ENCODE results near the gene EIF4H. TPM values are rescaled to one million over a fixed set of nuclear protein-coding genes. Genes with fewer than 3 reads are reported as not detected.

EIF4H gene
- total and polyA plus RNA-seq, 12 donors, result 76.2 to 239 (median 191) TPM

GRCh38 chr7:74182453-74183090 is 8.4 kb downstream of the EIF4H start:
- ATAC-seq, result peak in 1 of 8 donors; percentile 25
- 70 to 73% methylated on average over 6 of the region's 6 CpGs for WGBS, 2 donors
- H3K27me3 ChIP-seq, result no peaks in the 10 kb centered on the region
- H3K36me3 ChIP-seq, result peaks cover 0 to 59% (median 0%) of the 10 kb centered on the region in 9 donors
- DNase-seq, result no peak
- H3K4me3 ChIP-seq, result no peak overlapping the region
- no peak for TF ChIP-seq CTCF (IDR thresholded peaks at IDR 0.05)
- intact Hi-C loops (cut with DNase I), result loop anchor here in 2 of 10 donors (5.0 to 10.0 kb wide), 2 partner anchors 95 to 318 kb away; partner anchors contain the start of gene TMEM270 (in 1 of the 2)
- peak overlapping the region in 3 of 10 donors; percentile 16 to 30 (median 24) for H3K27ac ChIP-seq
- H3K4me1 ChIP-seq, result peaks cover 27 to 100% (median 97%) of the 10 kb centered on the region in 9 donors
- H3K9me3 ChIP-seq, result no peaks in the 10 kb centered on the region

GRCh38 chr7:74183142-74183541 is 9.0 kb downstream of the EIF4H start:
- TF ChIP-seq CTCF (IDR thresholded peaks at IDR 0.05), result no peak
- no peaks in the 10 kb centered on the region for H3K9me3 ChIP-seq
- H3K4me3 ChIP-seq, result no peak overlapping the region
- intact Hi-C loops (cut with DNase I), result loop anchor here in 2 of 10 donors (5.0 to 10.0 kb wide), 2 partner anchors 96 to 318 kb away; partner anchors contain the start of gene TMEM270 (in 1 of the 2)
- H3K27ac ChIP-seq, result peak overlapping the region in 3 of 10 donors; percentile 16 to 30 (median 24)
- ATAC-seq, result no peak
- H3K4me1 ChIP-seq, result peaks cover 22 to 100% (median 97%) of the 10 kb centered on the region in 9 donors
- WGBS, 2 donors, result 50 to 51% methylated on average over 3 of the region's 3 CpGs
- no peak for DNase-seq
- H3K36me3 ChIP-seq, result peaks cover 0 to 59% (median 2%) of the 10 kb centered on the region in 9 donors
- H3K27me3 ChIP-seq, result no peaks in the 10 kb centered on the region

GRCh38 chr7:74183653-74184450 is 9.7 kb downstream of the EIF4H start:
- Histone ChIP-seq H3K9me3 (no peaks in the 10 kb centered on the region), H3K4me3 (no peak overlapping the region), H3K4me1 (peaks cover 19 to 100% (median 95%) of the 10 kb centered on the region in 9 donors), H3K27me3 (no peaks in the 10 kb centered on the region), H3K36me3 (peaks cover 0 to 59% (median 9%) of the 10 kb centered on the region in 9 donors), H3K27ac (peak overlapping the region in 2 of 10 donors; percentile 30 to 54)
- WGBS, 2 donors, result 53 to 54% methylated on average over 7 of the region's 7 CpGs
- no peak for DNase-seq
- TF ChIP-seq CTCF (IDR thresholded peaks at IDR 0.05), result peak in 5 of 9 donors; percentile 13 to 23 (median 20)
- peak in 2 of 8 donors; percentile 14 to 41 for ATAC-seq
- intact Hi-C loops (cut with DNase I), result loop anchor here in 2 of 10 donors (5.0 to 10.0 kb wide), 2 partner anchors 97 to 319 kb away; partner anchors contain the start of gene TMEM270 (in 1 of the 2)

- no peaks in the 10 kb centered on the region for H3K9me3 ChIP-seq
- TF ChIP-seq CTCF (IDR thresholded peaks at IDR 0.05), result no peak
- ATAC-seq (no peak), DNase-seq (no peak)
- peaks cover 19 to 94% (median 84%) of the 10 kb centered on the region in 9 donors for H3K4me1 ChIP-seq
- peaks cover 0 to 59% (median 21%) of the 10 kb centered on the region in 9 donors for H3K36me3 ChIP-seq
- H3K27ac ChIP-seq, result peak overlapping the region in 6 of 10 donors; percentile 7 to 54 (median 32)
- no peak overlapping the region for H3K4me3 ChIP-seq
- WGBS, 2 donors, result 85 to 86% methylated on average over 6 of the region's 6 CpGs
- intact Hi-C loops (cut with DNase I), result loop anchor here in 2 of 10 donors (5.0 to 10.0 kb wide), 2 partner anchors 103 to 320 kb away; partner anchors contain the start of genes LIMK1 (in 1 of the 2) and TMEM270 (in 1 of the 2)
- no peaks in the 10 kb centered on the region for H3K27me3 ChIP-seq
These were observed 10.9 kb downstream of the EIF4H start for GRCh38 chr7:74185016-74185415.
